Head of caudate nucleus (tissue), 42 donors: ENCODE results near the gene NELFB.

ENCODE experiments used
- DNase-seq, 42 donors: peaks; one replicate each; pipeline versions ENCODE4 v3.0.0 to v3.0.0-alpha.2; 2020 to 2021; ENCODE audit warnings: mixed read lengths in 7 of 42
- intact Hi-C: fragments of 100-400 bp; cut with DNase I; formaldehyde crosslinking; loops from one replicate; pipeline ENCODE4 v1.15.0; 2022

NELFB gene

DNA sequence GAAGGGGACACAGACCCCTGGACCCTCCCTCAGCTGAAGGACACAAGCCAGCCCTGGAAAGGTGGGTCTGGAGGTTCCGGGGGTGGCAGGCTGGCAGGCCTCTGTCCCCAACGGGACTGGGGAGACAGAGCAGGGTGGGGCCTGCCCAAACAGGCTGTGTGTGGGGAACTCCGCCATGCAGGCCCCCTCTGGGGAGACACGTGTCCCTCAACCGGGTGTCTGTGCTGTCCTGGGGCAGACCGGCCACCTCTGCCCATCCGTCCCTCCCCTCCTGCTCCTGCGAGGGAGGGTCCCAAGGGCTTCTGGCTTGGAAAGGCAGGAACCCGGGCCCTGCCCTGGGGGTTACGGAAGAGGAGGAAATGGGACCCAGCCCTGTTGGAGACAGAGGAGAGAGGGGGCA lies 23.0 kb upstream of the NELFB start:
- intact Hi-C loops = no loop called here
- DNase-seq = no peak

DNA sequence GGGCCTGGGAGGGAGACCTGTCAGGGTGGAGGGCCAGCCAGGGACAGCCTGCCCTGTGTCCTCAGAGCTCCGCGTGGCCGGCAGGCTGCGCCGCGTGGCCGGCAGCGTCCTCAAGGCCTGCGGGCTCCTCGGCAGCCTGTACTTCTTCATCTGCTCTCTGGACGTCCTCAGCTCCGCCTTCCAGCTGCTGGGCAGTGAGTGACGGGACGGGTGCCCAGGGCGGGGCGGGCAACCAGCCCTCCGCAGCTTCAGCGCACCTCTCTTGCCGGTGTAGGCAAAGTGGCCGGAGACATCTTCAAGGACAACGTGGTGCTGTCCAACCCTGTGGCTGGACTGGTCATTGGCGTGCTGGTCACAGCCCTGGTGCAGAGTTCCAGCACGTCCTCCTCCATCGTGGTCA lies 22.6 kb upstream of the NELFB start:
- intact Hi-C loops = no loop called here
- DNase-seq = no peak

DNA sequence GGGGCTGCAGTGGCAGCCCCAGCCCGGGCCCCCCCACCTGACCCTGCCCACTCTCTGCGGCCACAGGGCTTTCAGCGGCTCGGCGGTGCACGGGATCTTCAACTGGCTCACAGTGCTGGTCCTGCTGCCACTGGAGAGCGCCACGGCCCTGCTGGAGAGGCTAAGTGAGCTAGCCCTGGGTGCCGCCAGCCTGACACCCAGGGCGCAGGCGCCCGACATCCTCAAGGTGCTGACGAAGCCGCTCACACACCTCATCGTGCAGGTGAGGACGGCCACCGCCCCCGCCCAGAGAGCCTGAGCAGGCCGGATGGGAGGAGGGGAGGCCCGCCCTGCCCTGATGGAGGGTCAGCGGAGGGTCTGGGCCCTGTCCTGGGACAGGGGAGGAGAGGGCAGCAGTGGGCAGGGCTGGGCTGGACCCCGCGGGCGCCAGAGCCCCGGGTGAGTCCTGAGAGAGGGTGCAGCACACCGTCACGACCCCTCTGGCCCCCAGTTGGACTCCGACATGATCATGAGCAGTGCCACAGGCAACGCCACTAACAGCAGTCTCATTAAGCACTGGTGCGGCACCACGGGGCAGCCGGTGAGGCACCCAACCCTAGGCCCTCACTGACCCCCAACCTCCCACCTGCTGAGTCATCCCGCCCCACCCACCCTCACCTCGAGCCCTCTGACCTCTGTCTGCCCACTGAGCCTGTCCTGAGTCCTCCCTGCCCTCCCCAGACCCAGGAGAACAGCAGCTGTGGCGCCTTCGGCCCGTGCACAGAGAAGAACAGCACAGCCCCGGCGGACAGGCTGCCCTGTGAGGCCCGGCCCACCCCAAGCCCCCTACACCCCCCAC lies 21.8 kb upstream of the NELFB start:
- intact Hi-C loops = no loop called here
- no peak for DNase-seq

DNA sequence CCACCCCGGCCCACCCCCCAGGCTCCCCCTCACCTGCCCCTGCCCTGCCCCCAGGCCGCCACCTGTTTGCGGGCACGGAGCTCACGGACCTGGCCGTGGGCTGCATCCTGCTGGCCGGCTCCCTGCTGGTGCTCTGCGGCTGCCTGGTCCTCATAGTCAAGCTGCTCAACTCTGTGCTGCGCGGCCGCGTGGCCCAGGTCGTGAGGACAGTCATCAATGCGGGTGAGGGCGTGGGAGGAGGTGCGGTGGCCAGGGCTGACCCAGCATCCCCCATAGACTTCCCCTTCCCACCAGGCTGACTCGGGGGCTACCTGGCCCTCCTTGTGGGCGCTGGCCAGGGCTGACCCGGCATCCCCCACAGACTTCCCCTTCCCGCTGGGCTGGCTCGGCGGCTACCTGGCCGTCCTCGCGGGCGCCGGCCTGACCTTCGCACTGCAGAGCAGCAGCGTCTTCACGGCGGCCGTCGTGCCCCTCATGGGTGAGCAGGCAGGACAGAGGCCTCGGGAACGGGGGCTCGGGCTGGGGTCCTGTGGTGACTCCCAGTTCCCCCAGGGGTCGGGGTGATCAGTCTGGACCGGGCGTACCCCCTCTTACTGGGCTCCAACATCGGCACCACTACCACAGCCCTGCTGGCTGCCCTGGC lies 21.0 kb upstream of the NELFB start:
- intact Hi-C loops = no loop called here
- DNase-seq = no peak

DNA sequence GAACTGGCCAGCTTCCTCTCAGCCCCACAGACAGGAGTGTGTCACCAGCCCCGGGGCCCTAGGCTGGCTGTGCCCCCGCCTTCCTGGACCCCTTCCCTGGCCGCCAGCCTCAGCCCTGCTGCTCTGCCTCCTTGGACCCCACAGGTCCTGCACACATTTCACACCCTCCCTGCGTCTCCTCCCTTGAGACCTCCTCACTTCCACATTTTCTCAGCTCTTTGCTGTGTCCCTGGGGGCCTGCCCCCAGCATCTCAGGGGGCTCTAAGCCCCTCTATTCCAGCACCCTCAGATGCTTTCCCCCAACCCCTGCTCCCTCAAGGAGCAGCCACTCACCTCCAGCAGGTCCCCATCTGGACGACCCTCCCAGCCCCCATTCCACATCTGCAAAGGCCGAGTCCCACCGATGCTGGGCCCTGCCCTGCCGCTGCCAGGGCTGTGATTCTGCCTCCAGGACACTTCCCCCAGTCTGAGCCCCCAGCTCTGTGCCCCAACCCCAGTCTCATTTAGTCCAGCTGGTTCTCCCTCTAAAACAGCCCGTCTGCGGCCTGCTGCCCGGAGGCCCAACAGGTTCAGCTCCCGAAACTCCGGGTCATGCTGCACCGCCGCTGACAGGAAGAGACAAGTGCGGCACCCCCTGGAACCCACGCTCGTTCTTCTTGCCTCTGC lies 20.2 kb upstream of the NELFB start:
- intact Hi-C loops = no loop called here
- no peak for DNase-seq

DNA sequence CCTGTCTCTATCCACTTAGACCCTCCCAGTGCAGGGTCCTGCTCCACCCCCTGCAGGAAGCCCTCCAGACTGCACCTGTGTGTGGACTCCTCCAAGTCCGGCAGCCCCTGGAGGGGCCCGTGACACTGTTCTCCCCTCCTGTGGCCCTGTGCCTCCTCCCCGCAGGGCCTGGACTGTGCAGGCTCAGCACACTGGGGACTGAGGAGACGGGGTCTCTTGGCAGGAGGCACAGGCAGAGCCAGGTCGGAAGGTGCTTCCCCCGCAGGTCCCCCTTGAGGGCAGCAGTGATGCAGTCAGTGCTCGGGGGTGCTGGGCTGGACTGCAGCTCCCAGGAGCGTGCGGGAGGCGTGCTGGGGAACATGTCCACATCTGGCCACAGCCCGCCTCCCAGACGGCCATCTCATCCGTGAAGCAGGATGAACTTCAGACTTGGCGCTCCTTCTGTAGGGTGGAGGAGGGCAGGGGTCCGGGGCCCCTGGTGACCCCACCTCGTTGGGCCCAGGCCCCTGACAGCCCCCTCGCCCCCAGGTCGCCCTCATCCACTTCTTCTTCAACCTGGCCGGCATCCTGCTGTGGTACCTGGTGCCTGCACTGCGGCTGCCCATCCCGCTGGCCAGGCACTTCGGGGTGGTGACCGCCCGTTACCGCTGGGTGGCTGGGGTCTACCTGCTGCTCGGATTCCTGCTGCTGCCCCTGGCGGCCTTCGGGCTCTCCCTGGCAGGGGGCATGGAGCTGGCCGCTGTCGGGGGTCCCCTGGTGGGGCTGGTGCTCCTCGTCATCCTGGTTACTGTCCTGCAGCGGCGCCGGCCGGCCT lies 19.5 kb upstream of the NELFB start:
- intact Hi-C loops = no loop called here
- no peak for DNase-seq

DNA sequence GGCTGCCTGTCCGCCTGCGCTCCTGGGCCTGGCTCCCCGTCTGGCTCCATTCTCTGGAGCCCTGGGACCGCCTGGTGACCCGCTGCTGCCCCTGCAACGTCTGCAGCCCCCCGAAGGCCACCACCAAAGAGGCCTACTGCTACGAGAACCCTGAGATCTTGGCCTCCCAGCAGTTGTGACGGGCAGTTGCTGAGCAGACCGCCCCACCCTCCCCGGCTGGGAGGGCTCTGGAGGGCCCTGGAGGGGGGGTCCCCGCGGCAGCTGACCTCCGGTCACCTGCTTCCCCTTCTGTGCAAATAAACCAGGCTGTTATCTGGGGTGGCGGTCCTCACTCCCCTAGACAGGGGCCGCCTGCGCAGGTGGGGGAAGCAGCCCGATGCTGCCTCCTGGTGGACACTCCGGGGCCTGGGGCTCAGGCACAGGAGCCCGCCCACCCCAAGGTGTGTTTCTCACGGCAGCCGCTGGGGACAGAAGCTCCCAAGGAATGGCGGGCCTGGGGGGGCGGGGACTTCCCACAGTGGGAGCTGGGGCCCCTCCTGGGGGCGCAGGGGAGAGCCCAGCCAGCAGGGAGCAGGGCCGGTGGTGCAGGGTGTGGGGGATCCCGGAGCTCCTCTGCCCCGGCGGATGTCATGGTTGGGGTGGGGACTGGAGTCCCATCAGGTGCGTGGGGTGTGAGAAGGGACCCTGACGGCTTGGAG lies 18.7 kb upstream of the NELFB start:
- intact Hi-C loops = no loop called here
- peak; percentile 72 to 93 (median 86) for DNase-seq

DNA sequence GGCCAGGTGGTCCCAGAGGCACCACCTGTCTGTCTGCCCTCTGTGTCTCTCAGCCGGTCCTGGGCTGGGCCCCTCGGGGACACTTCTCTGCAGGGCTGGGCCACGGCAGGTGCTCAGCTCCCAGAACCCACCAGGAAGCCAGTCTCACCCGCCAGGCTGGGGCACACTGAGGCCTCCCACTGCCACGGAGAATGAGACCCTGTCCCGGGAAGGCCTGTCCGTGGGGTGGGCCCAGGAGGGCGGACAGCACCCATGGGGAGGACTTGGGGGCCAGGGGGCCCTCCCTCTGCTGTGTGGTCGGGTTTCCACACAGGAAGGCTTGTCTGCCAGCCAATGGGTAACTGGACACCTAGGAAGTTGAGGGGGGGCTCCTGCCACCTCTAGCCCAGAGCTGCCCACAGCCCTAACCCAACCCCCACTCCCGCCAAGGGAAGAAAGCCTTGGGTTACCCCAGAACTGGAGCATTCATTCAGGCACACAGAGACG lies 18.1 kb upstream of the NELFB start:
- DNase-seq = peak in 1 of 42 donors; percentile 46
- intact Hi-C loops = no loop called here

DNA sequence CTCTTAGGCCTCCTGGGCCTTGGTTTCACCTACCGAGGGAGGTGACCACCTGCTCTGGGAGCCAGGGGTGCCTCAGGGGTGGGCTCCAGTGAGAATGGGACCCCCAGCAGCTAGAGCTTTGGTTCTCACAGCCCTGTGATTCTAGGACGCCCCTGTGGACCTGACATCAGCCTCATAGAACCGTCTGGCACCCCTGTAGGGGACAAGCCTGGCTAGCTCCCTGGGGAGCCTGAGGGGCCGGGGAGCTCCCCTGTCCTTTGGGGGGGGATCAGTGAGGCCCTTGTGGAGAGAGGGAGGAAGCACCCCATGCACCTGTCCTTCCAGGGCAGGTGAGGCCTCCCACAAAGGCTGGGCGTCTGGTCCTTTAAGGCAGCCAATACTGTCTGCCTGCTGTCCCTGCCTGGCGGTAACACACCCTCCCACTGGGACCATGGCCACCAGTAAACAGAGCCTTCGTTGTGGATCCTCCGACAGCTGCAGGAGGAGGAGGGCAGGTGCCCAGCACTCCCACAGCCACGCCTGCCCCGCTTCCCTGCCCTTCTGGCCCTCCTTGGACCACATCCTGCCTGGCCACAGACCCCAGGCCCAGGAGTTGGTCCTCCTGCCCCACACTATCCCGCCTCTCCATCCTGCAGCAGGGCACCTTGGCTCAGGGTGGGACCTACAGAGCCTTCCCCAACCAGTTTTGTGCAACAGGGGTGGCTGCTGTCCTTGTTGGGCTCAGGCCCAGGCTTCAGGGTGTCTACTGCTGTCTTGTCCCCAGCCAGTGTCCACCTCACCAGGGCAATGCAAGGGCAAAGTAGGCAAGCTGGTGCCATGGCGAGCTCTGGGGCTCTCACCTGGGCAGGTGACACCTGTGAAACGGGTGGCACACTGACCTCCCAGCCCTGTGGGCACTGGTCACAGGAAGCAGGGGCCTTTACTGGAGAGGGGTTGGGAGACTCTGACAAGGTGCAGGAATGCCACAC lies 17.1 kb upstream of the NELFB start:
- intact Hi-C loops = no loop called here
- peak; percentile 48 to 90 (median 76) for DNase-seq

DNA sequence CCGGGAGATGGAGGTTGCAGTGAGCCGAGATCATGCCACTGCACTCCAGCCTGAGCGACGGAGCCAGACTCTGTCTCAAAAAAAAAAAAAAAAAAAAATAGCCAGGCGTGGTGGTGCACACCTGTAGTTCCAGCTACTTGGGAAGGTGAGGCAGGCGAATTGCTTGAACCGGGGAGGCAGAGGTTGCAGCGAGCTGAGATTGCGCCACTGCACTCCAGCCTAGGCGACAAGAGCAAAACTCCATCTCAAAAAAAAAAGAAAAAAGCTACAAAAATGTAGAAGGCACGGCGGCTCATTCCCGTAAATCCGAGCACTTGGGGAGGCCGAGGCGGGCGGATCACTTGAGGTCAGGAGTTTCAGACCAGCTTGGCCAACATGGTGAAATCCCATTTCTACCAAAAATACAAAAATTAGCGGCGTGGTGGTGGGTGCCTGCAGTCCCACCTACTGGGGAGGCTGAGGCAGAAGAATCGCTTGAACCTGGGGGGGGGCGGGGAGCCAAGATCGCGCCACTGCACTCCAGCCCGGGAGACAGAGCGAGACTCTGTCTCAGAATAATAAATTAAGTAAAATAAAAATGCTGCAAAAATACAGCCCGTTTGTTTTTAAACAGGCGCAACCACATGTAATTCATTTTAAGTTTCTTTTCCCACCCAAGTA lies 15.5 kb upstream of the NELFB start:
- peak in 5 of 42 donors; percentile 30 to 52 (median 41) for DNase-seq
- intact Hi-C loops = loop anchor here (2.0 kb wide), 1 partner anchor 15 kb away; the partner anchor contains the start of gene NELFB

DNA sequence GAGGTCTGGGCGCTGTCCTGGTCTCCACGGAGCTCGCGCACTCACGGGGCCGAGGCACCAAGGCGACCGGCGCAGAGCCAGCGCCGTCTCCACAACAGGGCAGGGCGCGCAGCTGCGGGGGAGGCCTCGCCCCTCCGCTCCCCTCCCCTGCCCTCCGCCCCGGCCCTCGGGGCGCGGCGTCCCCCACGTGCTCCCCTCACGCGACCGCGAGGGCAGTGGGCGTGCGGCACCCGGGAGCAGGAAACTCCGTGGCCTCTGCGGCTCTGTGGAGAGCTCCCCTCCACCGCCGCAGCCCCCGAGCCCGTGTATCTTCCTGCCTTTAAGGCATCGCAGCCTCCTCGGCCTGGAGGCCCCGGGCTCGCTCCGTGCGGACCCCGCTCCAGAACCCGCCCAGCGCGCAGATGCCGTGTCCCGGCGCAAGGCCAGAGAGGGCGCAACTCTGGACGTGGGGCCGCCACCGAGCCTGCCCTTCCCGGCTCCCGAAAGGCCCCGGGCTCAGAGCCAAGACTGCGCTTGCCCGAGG lies 14.7 kb upstream of the NELFB start:
- intact Hi-C loops = loop anchor here (2.0 kb wide), 1 partner anchor 14 kb away; the partner anchor contains the start of gene NELFB
- DNase-seq = peak; percentile 46 to 89 (median 80)

DNA sequence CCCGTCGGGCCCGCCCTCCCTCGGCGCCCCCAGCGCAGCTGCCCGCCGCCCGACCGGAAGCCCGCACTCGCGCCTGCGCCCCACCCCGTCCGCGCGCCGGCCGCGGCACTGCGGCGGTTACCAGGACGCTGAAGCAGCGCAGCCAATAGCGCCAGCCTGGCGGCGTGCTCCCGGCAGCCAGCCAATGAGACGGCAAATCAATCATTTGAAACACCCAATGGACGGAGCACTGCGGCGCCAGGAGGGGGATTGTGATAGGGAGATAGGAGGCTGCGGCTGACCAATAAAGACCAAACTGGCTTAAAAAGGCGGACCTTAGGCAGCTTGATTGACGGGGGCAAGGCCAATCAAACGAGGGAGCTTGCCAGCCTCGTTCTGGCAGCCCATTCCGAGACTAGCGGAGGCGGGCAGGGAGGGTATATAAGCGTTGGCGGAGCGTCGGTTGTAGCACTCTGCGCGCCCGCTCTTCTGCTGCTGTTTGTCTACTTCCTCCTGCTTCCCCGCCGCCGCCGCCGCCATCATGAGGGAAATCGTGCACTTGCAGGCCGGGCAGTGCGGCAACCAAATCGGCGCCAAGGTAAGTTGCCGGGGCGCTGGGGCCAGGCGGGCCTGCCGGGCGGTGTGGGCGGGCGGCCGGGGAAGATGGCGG lies 14.2 kb upstream of the NELFB start, which contains the start of gene TUBB4B:
Gene TUBB4B, plus strand, starts transcription at position 447 of the 649 bp plus-strand sequence. Its CDS starts 74 bp downstream, at position 521.
- intact Hi-C loops = loop anchor here (2.0 kb wide), 1 partner anchor 14 kb away; the partner anchor contains the start of gene NELFB
- DNase-seq = peak; percentile 97 to 100 (median 99)

DNA sequence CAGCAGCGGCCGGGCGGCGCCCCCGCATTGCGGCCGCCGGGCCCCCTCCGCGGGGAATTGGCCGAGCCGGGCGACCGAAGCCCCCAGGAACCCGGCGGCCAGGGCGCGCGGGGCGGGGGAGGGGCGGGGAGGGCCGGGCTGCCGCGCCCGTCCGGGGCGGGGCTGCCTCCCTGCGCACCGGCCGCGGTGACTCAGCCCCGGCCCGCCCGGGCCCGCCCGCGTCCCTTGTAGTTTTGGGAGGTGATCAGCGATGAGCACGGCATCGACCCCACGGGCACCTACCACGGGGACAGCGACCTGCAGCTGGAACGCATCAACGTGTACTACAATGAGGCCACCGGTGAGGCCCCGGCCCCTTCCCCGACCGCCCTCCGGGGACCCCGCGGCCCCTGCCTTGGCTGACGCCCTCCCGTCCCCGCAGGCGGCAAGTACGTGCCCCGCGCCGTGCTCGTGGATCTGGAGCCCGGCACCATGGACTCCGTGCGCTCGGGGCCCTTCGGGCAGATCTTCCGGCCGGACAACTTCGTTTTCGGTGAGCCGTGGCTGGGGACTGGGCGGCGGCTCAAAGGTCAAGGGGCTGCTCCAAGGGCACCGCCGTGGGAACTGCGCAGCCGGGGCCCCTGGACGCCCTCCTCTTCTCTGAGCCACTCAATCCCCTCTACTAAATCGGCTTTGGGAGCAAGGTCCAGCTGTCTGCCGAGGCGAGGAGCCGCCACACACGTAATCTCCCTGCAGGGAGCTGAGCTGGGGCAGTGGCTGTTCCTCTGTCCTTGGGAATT lies 13.4 kb upstream of the NELFB start:
- intact Hi-C loops = loop anchor here (2.0 kb wide), 1 partner anchor 13 kb away; the partner anchor contains the start of gene NELFB
- DNase-seq = peak in 33 of 42 donors; percentile 37 to 83 (median 58)

DNA sequence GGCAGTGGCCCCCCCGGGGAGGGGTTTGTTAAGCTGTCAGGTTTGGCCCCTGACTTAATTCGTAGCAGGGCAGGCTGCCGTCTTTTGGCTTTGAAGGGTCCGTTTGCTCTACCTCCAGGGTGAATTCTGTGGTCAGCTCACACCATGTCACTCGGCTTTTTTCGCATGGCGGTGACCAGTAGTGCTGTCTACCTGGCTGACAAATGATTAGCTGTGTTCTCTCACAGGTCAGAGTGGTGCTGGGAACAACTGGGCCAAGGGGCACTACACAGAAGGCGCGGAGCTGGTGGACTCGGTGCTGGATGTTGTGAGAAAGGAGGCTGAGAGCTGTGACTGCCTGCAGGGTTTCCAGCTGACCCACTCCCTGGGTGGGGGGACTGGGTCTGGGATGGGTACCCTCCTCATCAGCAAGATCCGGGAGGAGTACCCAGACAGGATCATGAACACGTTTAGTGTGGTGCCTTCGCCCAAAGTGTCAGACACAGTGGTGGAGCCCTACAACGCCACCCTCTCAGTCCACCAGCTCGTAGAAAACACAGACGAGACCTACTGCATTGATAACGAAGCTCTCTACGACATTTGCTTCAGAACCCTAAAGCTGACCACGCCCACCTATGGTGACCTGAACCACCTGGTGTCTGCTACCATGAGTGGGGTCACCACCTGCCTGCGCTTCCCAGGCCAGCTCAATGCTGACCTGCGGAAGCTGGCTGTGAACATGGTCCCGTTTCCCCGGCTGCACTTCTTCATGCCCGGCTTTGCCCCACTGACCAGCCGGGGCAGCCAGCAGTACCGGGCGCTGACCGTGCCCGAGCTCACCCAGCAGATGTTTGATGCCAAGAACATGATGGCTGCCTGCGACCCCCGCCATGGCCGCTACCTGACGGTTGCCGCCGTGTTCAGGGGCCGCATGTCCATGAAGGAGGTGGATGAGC lies 12.6 kb upstream of the NELFB start:
- DNase-seq = no peak

More for the DNA sequence above, 12.6 kb upstream of the NELFB start:
- intact Hi-C loops = no loop called here
